ENCODE results near the gene GAPDH.

GAPDH gene

DNA sequence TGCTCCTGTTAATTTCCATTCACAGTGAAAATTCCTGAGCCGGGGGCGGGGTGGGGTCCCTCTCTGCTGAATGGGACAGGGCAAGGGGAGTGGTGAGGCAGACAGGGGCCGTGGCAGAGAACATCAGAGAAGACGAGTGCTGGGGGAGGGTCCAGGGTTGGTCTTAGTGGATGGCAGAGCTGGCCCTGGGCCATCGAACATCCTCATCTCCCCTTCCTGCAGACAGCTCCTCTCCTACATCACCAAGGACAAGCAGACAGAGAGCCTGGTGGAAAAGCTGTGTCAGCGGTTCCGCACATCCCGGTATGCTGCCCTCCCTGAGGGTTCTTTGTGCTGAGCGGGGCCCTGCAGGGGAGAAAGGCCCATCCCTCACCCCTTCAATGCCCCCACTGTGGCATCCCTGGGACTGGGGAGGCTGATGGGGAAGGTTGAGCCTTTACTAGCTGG, 5.0 kb upstream of the GAPDH start:
- Histone ChIP-seq H3K4me1 (ENCODE audit: control insufficient read depth in 2 of 2, insufficient read depth in 1 of 2, low read depth in 1 of 2, low read length in 2 of 2) (peaks cover 12% of the 10 kb centered on the region in 2 donors), H3K27me3 (ENCODE audit: control insufficient read depth in 3 of 3, insufficient read depth in 3 of 3, low read depth in 1 of 3, low read length in 3 of 3) (no peaks in the 10 kb centered on the region), H3K9ac (ENCODE audit: low read depth, low read length, poor library complexity) (no peak overlapping the region), H3K79me1 (ENCODE audit: low read depth, low read length) (no peaks in the 10 kb centered on the region), H2AFZ (ENCODE audit: low read length) (no peak overlapping the region), H3K4me2 (ENCODE audit: insufficient read depth, low read length, poor library complexity, severe bottlenecking) (no peak overlapping the region), H2BK12ac (ENCODE audit: low read length) (no peak overlapping the region), H4K91ac (ENCODE audit: low read depth, low read length, poor library complexity) (no peak overlapping the region), H3K14ac (ENCODE audit: low read length) (no peak overlapping the region), H2AK5ac (ENCODE audit: low read depth, low read length) (no peak overlapping the region), H3K27ac (replicated peaks; ENCODE audit: low read length) (no peak overlapping the region), H2BK15ac (ENCODE audit: low read length) (no peak overlapping the region), H2BK120ac (ENCODE audit: low read depth, low read length) (no peak overlapping the region), H3K4ac (ENCODE audit: low read length) (no peak overlapping the region), H3K36me3 (replicated peaks in 1 of 2; ENCODE audit: control insufficient read depth in 2 of 2, insufficient read depth in 2 of 2, low read length in 2 of 2) (peaks cover 64 to 80% of the 10 kb centered on the region in 2 donors), H3K4me3 (ENCODE audit: low read length in 2 of 2) (no peak overlapping the region), H3K23ac (ENCODE audit: low read depth, low read length, poor library complexity) (no peak overlapping the region), H4K8ac (ENCODE audit: low read depth, low read length) (no peak overlapping the region), H3K9me3 (replicated peaks in 1 of 2; ENCODE audit: control insufficient read depth in 2 of 2, insufficient read depth in 1 of 2, low read depth in 1 of 2, low read length in 2 of 2) (no peaks in the 10 kb centered on the region), H2BK5ac (ENCODE audit: low read length) (no peak overlapping the region), H3K18ac (ENCODE audit: low read length) (no peak overlapping the region)
- DNase-seq (ENCODE audit: low spot score), result no peak
- no CpG with 5 or more reads among the region's 9 CpGs for WGBS, 2 donors (ENCODE audit: extremely low coverage in 2 of 2, insufficient read length in 2 of 2, insufficient replicate concordance in 1 of 2)

DNA sequence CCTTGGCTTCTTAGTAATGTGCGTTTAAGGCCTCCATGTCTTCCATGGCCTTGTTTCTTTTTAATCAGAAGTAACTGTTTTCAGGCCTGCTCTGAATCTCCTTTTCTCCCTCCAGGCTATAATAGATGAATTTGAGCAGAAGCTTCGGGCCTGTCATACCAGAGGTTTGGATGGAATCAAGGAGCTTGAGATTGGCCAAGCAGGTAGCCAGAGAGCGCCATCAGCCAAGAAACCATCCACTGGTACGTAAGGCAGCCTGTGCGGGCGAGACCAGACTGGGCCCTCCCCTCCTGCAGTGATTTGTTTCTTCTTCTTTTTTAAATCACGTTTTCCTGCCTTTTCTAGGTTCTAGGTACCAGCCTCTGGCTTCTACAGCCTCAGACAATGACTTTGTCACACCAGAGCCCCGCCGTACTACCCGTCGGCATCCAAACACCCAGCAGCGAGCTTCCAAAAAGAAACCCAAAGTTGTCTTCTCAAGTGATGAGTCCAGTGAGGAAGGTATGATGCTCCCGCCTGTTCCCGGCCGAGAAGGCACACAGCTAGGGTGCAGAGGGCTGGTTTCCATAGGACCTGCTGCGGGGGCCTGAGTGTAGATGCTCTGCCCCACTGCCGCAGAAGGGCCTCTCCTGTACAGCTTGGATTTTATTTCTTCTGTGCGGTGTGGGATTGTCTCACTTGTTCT, 3.6 kb upstream of the GAPDH start:
- Histone ChIP-seq H4K91ac (ENCODE audit: low read depth, low read length, poor library complexity) (no peak overlapping the region), H2BK5ac (ENCODE audit: low read length) (no peak overlapping the region), H3K9me3 (replicated peaks in 1 of 2; ENCODE audit: control insufficient read depth in 2 of 2, insufficient read depth in 1 of 2, low read depth in 1 of 2, low read length in 2 of 2) (no peaks in the 10 kb centered on the region), H2AFZ (ENCODE audit: low read length) (no peak overlapping the region), H2AK5ac (ENCODE audit: low read depth, low read length) (no peak overlapping the region), H2BK120ac (ENCODE audit: low read depth, low read length) (no peak overlapping the region), H3K4me2 (ENCODE audit: insufficient read depth, low read length, poor library complexity, severe bottlenecking) (no peak overlapping the region), H3K27ac (replicated peaks; ENCODE audit: low read length) (no peak overlapping the region), H3K18ac (ENCODE audit: low read length) (no peak overlapping the region), H3K4me3 (ENCODE audit: low read length in 2 of 2) (no peak overlapping the region), H3K27me3 (ENCODE audit: control insufficient read depth in 3 of 3, insufficient read depth in 3 of 3, low read depth in 1 of 3, low read length in 3 of 3) (no peaks in the 10 kb centered on the region), H3K4me1 (ENCODE audit: control insufficient read depth in 2 of 2, insufficient read depth in 1 of 2, low read depth in 1 of 2, low read length in 2 of 2) (peaks cover 14 to 18% of the 10 kb centered on the region in 2 donors), H3K4ac (ENCODE audit: low read length) (no peak overlapping the region), H2BK15ac (ENCODE audit: low read length) (no peak overlapping the region), H3K79me1 (ENCODE audit: low read depth, low read length) (peaks cover 7% of the 10 kb centered on the region), H3K9ac (ENCODE audit: low read depth, low read length, poor library complexity) (no peak overlapping the region), H2BK12ac (ENCODE audit: low read length) (no peak overlapping the region), H3K36me3 (replicated peaks in 1 of 2; ENCODE audit: control insufficient read depth in 2 of 2, insufficient read depth in 2 of 2, low read length in 2 of 2) (peaks cover 58 to 73% of the 10 kb centered on the region in 2 donors), H3K23ac (ENCODE audit: low read depth, low read length, poor library complexity) (no peak overlapping the region), H4K8ac (ENCODE audit: low read depth, low read length) (no peak overlapping the region), H3K14ac (ENCODE audit: low read length) (no peak overlapping the region)
- no CpG with 5 or more reads among the region's 18 CpGs for WGBS, 2 donors (ENCODE audit: extremely low coverage in 2 of 2, insufficient read length in 2 of 2, insufficient replicate concordance in 1 of 2)
- no peak for DNase-seq (ENCODE audit: low spot score)

DNA sequence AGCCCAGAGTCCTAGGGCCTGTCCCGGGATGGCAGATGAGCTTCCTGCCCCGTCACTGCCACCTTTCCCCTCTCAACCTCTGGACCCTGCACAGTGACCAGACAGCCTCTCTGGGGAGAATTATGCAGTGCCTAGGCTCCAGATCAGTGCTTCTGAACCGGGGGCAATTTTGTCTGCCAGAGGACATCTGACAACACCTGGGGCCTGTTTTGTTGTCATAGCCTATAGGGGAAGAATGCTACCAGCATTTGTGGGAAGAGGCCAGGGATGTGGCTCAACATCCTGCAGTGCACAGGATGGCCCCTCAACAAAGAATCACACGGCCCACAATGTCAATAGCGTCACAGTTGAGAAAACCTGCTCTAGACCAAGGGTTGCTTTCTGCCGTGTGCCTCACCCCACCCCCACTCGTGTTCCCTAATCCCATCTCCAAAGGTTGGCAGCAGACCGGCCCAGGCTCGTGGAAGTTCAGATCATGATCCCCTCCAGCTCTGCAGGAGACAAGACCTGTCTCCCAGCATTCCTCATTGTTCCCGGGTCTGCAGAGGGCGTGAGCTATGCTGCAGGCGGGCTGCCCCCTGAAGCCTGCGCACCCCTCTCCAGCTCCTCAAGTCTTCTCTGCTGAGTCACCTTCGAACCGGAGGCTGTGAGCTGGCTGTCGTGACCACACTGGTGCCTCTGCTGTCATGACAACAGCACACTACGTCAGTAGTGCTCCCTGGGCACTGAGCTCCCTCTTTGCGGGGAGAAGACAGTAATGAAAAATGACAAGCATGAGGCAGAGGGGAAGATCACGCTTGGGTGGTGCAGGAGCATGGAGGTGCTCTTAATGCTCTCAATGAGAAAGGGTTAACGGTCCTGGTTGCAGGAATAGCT, 2.0 kb upstream of the GAPDH start:
- Histone ChIP-seq H2AFZ (ENCODE audit: low read length) (no peak overlapping the region), H3K4me3 (ENCODE audit: low read length in 2 of 2) (peak overlapping the region; percentile 22 to 97), H2BK12ac (ENCODE audit: low read length) (no peak overlapping the region), H3K4ac (ENCODE audit: low read length) (no peak overlapping the region), H3K14ac (ENCODE audit: low read length) (peak overlapping the region; percentile 3), H2AK5ac (ENCODE audit: low read depth, low read length) (no peak overlapping the region), H3K4me2 (ENCODE audit: insufficient read depth, low read length, poor library complexity, severe bottlenecking) (peak overlapping the region; percentile 91), H3K9me3 (replicated peaks in 1 of 2; ENCODE audit: control insufficient read depth in 2 of 2, insufficient read depth in 1 of 2, low read depth in 1 of 2, low read length in 2 of 2) (no peaks in the 10 kb centered on the region), H3K27me3 (ENCODE audit: control insufficient read depth in 3 of 3, insufficient read depth in 3 of 3, low read depth in 1 of 3, low read length in 3 of 3) (no peaks in the 10 kb centered on the region), H3K79me1 (ENCODE audit: low read depth, low read length) (peaks cover 11% of the 10 kb centered on the region), H4K8ac (ENCODE audit: low read depth, low read length) (no peak overlapping the region), H3K9ac (ENCODE audit: low read depth, low read length, poor library complexity) (peak overlapping the region; percentile 89), H2BK5ac (ENCODE audit: low read length) (peak overlapping the region; percentile 97), H4K91ac (ENCODE audit: low read depth, low read length, poor library complexity) (no peak overlapping the region), H3K4me1 (ENCODE audit: control insufficient read depth in 2 of 2, insufficient read depth in 1 of 2, low read depth in 1 of 2, low read length in 2 of 2) (peaks cover 25 to 26% of the 10 kb centered on the region in 2 donors), H3K36me3 (replicated peaks in 1 of 2; ENCODE audit: control insufficient read depth in 2 of 2, insufficient read depth in 2 of 2, low read length in 2 of 2) (peaks cover 58 to 73% of the 10 kb centered on the region in 2 donors), H3K18ac (ENCODE audit: low read length) (peak overlapping the region; percentile 97), H3K27ac (replicated peaks; ENCODE audit: low read length) (peak overlapping the region; percentile 98), H3K23ac (ENCODE audit: low read depth, low read length, poor library complexity) (peak overlapping the region; percentile 21), H2BK120ac (ENCODE audit: low read depth, low read length) (no peak overlapping the region), H2BK15ac (ENCODE audit: low read length) (peak overlapping the region; percentile 41)
- peak; percentile 69 for DNase-seq (ENCODE audit: low spot score)
- no CpG with 5 or more reads among the region's 20 CpGs for WGBS, 2 donors (ENCODE audit: extremely low coverage in 2 of 2, insufficient read length in 2 of 2, insufficient replicate concordance in 1 of 2)
